Esophagus muscularis mucosa (tissue), 3 donors: ENCODE results near the gene PRRX1.

ENCODE experiments used
- CTCF ChIP-seq, 3 experiments: fragments of 200-600 bp in 2 of 3; fragments of 450-650 bp in 1 of 3; sonication (generic) in 2 of 3; IDR thresholded peaks; one replicate each; pipeline ENCODE4 v1.5.1; 2017 to 2019; ENCODE audit warnings: antibody characterized with exemption in 3 of 3, mild to moderate bottlenecking in 2 of 3, moderate library complexity in 1 of 3
- POLR2A ChIP-seq: fragments of 450-650 bp; IDR thresholded peaks from one replicate; pipeline ENCODE4 v1.6.1; 2017; ENCODE audit warnings: antibody characterized with exemption, moderate library complexity, mild to moderate bottlenecking, low read depth

- TF ChIP-seq CTCF (IDR thresholded peaks at IDR 0.05) (no peak), POLR2A (no peak)
Observed at GRCh38 chr1:170669107-170669445, 5.1 kb downstream of the PRRX1 start.
